HG03469 (cell line): Measurements from ENCODE around the gene ZNF362.

Experiments used
- ATAC-seq: cut with Tn5 transposase; IDR thresholded peaks from one replicate; pipeline ENCODE4 v1.9.1; 2021; ENCODE audit warnings: mild to moderate bottlenecking, moderate library complexity, moderate number of reproducible peaks; ENCODE audit not compliant: unreplicated experiment

The ZNF362 gene

GRCh38 chr1:33267468-33268205, 11.3 kb downstream of the ZNF362 start:
- ATAC-seq: no peak

DNA sequence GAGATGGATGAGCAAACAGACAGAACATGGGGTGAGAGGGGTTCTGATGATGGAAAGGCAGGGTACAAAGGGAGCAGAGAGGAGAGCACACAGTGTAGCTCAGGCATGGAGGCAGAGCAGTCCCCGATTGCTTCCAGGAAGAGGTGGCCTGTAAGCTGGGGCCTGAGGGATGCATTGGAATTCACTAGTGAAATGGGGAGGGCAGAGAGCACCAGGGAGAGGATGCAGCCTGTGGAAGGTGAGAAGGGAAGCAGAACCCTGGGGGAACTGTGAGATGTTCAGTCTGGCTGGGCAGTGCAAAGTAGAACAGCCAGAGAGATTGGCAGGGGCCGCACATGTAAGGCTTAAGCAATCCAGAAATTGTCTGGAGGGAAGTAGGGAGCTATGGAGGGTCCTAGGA, 12.2 kb downstream of the ZNF362 start:
- no peak for ATAC-seq

DNA sequence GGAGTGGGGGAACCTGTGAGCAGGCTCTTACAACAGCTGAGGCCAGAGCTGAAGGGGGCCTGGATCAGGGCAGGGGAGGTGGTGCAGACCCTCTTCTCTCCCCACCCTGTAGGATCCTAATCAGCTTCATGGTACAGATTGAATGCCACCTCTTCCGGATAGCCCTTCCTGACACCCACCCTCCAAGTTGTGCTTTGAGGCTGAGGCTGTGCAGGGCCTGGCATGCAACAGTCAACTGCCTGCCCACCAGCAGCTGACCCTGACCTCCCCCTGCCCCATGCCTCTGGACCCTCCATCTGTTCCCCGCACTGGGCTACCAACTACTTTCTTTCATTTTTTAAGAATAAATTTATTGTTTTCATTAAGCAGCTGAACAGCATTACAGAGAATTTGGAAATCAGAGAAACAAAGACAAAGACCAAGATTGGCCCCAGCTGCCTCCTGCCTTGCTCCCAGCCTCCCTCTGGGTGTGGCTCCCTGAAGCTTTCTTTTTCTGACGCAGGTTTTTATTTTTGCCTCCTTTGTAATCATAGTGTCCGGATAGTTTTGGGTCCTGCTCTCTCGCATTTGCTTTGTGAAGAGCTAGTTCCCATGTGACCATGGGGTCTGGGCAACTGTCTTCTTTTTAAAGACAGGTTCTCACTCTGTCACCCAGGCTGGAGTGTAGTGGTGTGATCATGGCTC, 12.8 kb downstream of the ZNF362 start:
- ATAC-seq: no peak

GRCh38 chr1:33269621-33270020, 13.3 kb downstream of the ZNF362 start:
- ATAC-seq: no peak

GRCh38 chr1:33270379-33270778, 14.1 kb downstream of the ZNF362 start:
- no peak for ATAC-seq

DNA sequence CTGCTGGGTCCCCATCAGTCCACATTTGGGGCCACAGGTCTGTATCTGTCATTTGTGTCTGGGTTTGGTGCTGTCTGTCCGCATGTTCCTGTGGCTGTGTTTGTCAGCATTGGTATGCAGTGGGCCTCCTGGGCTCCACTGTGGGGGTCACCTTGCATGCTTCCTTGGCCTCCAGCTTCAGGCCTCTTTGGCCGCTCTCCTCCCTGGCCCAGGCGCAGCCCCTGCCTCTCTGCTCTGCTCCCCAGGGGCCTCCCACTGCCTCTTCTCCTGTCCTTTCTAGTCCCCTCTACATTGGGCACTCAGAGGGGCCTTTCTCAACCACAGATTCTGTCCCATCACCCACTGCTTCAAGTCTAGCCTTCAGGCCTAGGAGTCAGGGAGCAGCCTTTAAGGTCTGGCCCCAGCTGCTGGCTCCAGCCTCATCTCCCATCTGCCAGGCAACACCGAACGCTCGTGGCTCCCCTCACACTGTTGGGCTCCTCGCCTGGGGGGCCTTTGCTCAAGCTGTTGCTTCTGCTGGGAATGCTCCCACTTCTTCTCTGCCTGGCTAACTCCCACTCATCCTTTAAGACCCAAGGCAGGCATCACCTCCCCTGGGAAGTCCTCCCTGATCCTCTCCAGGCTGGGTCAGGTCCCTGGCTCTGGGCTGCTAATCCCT, 14.6 kb downstream of the ZNF362 start:
- ATAC-seq: no peak

- ATAC-seq: no peak
Observed at GRCh38 chr1:33271666-33272505, 15.6 kb downstream of the ZNF362 start.

DNA sequence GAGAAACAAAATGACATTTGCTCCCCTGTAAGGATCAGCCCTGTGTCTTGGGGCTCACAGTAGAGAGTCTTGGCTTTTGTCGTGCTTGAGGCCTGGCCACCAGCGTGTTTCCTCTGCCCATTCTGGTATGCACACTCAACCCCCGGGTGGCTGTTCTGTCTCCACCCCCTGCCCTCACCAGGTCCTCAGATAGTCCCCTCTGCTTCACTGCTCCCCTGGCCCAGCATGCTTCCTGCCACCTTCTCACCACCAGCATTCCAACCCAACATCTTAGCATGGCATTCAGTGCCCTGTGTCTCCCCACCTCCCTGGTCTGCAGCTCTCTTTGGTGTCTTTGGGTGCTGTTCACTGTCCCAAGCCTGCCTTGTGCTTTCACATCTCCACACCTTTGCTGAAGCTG, 16.2 kb downstream of the ZNF362 start:
- no peak for ATAC-seq

- ATAC-seq: no peak
Observed at GRCh38 chr1:33272930-33273329, 16.6 kb downstream of the ZNF362 start.

- ATAC-seq: no peak
Observed at GRCh38 chr1:33273406-33273805, 17.1 kb downstream of the ZNF362 start.

DNA sequence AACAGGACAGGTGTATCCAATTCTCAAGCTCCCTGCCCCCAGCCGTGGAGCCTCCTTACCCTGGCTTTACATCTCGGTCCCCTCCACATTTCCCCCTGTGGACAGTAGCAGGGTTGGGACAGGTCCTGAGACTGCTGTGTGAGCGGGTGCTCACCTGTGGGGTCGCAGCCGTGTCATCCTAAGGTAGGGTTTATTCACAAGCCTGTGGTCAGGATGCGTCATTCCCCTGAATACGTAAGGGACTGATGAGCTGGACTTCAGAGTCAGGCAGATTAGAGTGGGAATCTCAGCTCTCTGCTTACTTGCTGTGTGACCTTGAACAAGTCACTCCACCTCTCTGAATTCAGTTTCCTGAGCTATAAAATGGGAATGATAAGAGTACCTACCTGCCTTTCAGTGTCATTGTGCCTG, 17.7 kb downstream of the ZNF362 start:
- ATAC-seq: no peak

GRCh38 chr1:33274446-33274845, 18.2 kb downstream of the ZNF362 start:
- no peak for ATAC-seq

GRCh38 chr1:33275195-33275594, 18.9 kb downstream of the ZNF362 start:
- no peak for ATAC-seq

- no peak for ATAC-seq
Observed at GRCh38 chr1:33275706-33276572, 19.6 kb downstream of the ZNF362 start.

GRCh38 chr1:33276573-33277298, 20.4 kb downstream of the ZNF362 start:
- no peak for ATAC-seq

DNA sequence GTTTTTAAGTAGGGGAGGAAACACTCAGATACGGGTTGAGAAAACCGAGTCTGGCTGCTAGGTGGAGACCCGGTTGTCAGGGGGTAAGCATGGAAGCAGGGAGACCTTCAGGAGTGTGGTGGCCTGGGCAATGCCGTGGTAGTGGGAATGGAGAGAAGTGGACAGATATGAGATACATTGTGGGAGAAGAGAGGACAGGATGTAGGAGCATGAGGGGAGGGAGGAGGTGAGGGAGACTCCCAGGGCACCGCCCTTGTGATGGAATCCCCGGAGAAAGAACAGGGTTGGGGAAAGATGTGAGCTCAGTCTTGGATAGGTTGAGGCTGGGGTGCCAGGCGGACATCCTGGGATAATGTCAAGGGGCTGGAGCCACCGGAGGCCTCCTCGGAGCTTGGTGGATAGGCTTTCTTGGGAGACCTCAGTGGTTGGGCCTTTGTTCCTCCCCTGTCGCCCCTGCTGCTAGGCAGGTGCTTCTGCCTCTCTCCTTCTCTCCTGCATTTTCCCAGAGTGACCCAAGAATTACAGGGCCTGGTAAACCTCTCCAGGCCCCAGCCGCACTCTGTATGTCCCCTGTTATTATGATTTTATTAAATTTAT, 21.3 kb downstream of the ZNF362 start:
- ATAC-seq: no peak

GRCh38 chr1:33280091-33280661, 23.9 kb downstream of the ZNF362 start:
- no peak for ATAC-seq

GRCh38 chr1:33281554-33282303, 25.4 kb downstream of the ZNF362 start:
- ATAC-seq: no peak
